Activated T-helper 1 cell treated with anti-CD3 and anti-CD28 coated beads, Interleukin-12 subunit alpha, Interleukin-12 subunit beta, Interleukin-2, Interleukin-4 antibody, amounts not matched to agents 30 ng/mL and 10 ng/mL and 1 ng/mL, durations not matched to agents 14 hours and 24 hours and 36 hours (primary cell): ENCODE measurements around the gene HNRNPA0. TPM values are rescaled to one million over a fixed set of nuclear protein-coding genes. Genes with fewer than 3 reads are reported as not detected.
"Not testable (repeated sequence)": the region's sequence is repeated elsewhere in the genome, so short reads cannot be mapped to it uniquely, and the experiment has no call there.

Experiments
- DNase-seq: peaks from one replicate; pipeline ENCODE4 v3.0.0; 2021; ENCODE audit warnings: low spot score
- H3K27ac Mint-ChIP-seq: one replicate; pipeline ENCODE4 v1.8.0; 2021; ENCODE audit warnings: mild to moderate bottlenecking, mixed read lengths
- H3K27me3 Mint-ChIP-seq: one replicate; pipeline ENCODE4 v1.8.0; 2022; ENCODE audit warnings: mild to moderate bottlenecking, moderate library complexity, mixed read lengths; ENCODE audit not compliant: insufficient read depth
- H3K36me3 Mint-ChIP-seq: one replicate; pipeline ENCODE4 v1.8.0; 2021; ENCODE audit warnings: low read depth, mixed read lengths
- H3K4me1 Mint-ChIP-seq: one replicate; pipeline ENCODE4 v1.8.0; 2021; ENCODE audit warnings: low read depth, mixed read lengths
- H3K4me3 Mint-ChIP-seq: one replicate; pipeline ENCODE4 v1.8.0; 2021; ENCODE audit warnings: mild to moderate bottlenecking, moderate library complexity, mixed read lengths
- H3K9me3 Mint-ChIP-seq: one replicate; pipeline ENCODE4 v1.8.0; 2021; ENCODE audit warnings: mixed read lengths
- intact Hi-C: fragments of 100-400 bp; cut with micrococcal nuclease; formaldehyde crosslinking; loops from one replicate; pipeline ENCODE4 v1.15.1; 2024
- total RNA-seq: library from RNA; stranded (reverse); gene quantifications from 2 replicates; pipeline ENCODE4 v1.2.3, GENCODE V29; 2022

HNRNPA0 gene
- 37.5 and 37.8 TPM in 2 replicates for total RNA-seq

DNA sequence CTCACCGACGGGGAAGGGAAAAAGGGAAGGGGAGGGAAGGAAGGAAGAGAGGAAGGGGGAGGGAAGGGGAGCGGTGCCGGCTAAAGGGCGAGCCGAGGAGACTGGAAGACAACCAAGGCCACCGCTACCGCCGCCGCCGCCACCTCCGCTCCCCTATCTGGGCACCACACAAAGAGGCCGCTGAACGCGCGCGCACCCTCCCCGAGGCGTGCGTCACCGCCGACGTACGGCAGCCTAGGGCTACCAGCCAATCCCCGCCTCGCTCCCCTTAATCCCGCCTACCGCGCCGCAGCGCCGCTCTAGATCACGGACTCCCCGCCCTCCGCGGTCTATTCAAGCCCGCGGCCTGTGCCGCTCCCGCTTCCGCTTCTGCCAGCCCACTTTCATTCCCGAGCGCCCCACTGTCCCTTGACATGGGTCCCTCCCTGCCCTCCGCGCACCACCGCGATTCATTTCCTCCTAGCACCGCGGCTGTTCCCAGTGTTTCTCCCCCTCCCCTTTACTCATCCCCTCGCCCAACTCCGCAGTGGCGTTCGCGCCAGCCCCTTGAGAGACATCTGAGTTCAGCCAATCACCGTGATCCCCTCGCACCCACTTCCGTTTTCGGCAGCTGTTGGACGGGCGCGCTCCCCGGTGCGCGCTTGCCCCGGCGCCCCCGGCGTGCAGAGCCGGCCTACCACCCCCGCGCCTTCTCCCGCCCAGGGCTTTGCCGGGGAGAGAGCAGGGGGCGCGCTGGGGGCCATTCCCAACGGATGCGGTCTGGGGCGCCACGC is at the start of gene HNRNPA0:
HNRNPA0 (minus strand) TSS at position 176 of the 773 bp plus-strand sequence. CDS start 297 bp downstream, outside the sequence.
- Mint-ChIP-seq H3K4me3 (peak within 1 kb of the TSS; percentile 97), H3K36me3 (peaks cover 31% of the 10 kb centered on the region), H3K9me3 (no peaks in the 10 kb centered on the region), H3K27ac (peak within 1 kb of the TSS; percentile 100), H3K27me3 (peaks cover 8% of the 10 kb centered on the region), H3K4me1 (peaks cover 22% of the 10 kb centered on the region)
- intact Hi-C loops, result loop anchor here (1.0 to 10.0 kb wide), 9 partner anchors 17 to 1540 kb away; partner anchors contain the start of genes CDC23, CDC25C, EGR1 and ETF1
- peak; percentile 94 for DNase-seq

DNA sequence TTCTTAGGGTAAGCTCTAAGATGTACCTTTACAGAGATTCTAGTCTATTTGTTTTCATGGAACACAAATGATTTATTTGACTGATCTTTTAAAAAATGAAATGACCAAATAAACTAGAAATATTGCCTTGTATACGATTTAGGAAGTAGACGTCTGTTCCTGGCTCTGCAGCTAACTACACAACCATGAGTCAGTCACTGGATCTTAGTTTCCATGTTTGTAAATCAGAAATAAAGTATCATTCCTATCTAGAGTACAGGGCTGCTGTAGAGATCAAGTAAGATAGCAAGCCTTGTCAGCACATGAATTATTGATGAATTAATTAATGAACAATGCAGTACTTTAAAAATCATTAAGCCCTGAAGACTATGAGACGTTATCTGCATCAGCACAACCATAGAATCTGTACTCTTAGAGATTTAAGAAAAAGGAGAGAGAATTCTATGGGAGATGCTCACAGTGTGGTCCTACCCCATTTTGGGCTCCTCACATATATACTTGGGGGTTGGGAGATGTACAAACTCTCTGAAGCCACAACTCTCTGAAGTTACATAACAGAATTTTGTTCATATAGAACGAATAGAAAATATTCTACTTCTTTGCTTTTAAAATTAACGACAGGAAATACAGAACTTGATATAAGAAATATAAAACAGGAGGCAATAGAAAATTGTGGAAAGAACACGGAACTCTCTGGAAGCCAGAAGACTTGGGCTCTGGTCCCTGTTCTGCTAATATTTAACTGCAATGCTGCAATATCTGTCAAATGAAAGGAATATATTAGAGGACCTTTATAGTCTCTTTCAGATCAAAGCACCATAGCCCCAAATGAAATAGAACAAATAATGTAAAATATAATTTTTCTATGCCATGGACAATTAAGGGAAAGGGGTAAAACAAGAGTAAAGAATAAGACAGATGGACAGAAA is 48.4 kb upstream of the HNRNPA0 start:
- H3K4me1 Mint-ChIP-seq, result no peaks in the 10 kb centered on the region
- no peak for DNase-seq
- H3K27ac Mint-ChIP-seq, result no peak overlapping the region
- no peaks in the 10 kb centered on the region for H3K9me3 Mint-ChIP-seq
- intact Hi-C loops, result no loop called here
- H3K4me3 Mint-ChIP-seq, result no peak overlapping the region
- no peaks in the 10 kb centered on the region for H3K36me3 Mint-ChIP-seq
- H3K27me3 Mint-ChIP-seq, result peaks cover 13% of the 10 kb centered on the region

DNA sequence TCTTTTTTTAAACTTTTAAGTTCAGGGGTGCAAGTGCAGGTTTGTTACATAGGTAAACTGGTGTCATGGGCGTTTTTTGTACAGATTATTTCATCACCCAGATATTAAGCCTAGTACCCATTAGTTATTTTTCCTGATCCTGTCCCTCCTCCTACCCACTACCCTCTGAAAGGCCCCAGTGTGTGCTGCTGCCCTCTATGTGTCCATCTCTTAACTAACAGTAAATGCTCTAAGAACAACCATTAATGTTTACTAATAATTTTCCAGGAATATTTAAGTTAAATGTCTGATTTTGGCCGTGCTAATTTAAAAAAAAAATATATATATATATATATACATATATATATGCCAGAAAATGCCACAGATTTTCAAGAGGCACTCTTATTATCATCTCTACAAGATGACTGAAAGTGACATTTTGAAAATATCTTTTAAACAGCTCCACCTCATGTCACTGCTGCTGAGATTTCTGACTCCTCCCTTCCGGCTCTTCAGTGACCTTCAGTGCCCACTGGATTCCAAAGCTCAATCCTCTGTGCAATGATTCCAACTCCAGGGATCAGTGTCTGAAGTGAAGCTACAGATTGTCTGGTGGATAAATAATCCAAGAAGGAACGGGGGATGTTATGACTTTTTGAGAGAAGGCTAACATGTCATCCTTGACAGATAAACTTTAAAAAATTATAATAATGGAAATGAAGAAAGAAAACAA is 46.7 kb upstream of the HNRNPA0 start:
- Mint-ChIP-seq H3K27ac (no peak overlapping the region), H3K27me3 (peaks cover 13% of the 10 kb centered on the region)
- intact Hi-C loops, result no loop called here

DNA sequence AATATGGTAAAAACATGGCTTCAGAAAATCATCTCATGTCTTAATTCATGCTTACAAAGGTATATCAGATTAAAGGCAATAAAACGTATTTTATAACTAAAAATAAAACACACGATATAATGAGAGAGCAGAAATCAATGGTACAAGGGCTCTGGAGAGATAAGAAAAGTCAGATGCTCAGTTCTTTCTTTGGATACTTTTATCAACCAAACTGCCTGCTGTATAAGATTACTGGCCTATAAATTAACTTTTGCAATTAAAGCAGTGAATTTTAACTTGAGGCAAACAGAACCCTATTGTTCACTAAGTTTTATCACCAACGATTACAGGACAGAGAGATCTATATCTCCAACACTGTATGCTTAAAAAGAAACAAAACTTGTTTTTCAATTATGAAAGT is 42.1 kb upstream of the HNRNPA0 start:
- intact Hi-C loops, result no loop called here
- DNase-seq, result no peak
- Mint-ChIP-seq H3K36me3 (no peaks in the 10 kb centered on the region), H3K27me3 (peaks cover 2% of the 10 kb centered on the region), H3K4me3 (no peak overlapping the region), H3K9me3 (no peaks in the 10 kb centered on the region), H3K4me1 (no peaks in the 10 kb centered on the region), H3K27ac (no peak overlapping the region)

More for the DNA sequence above, 46.7 kb upstream of the HNRNPA0 start:
- Mint-ChIP-seq H3K4me1 (no peaks in the 10 kb centered on the region), H3K36me3 (no peaks in the 10 kb centered on the region), H3K9me3 (no peaks in the 10 kb centered on the region), H3K4me3 (no peak overlapping the region)
- DNase-seq, result no peak

DNA sequence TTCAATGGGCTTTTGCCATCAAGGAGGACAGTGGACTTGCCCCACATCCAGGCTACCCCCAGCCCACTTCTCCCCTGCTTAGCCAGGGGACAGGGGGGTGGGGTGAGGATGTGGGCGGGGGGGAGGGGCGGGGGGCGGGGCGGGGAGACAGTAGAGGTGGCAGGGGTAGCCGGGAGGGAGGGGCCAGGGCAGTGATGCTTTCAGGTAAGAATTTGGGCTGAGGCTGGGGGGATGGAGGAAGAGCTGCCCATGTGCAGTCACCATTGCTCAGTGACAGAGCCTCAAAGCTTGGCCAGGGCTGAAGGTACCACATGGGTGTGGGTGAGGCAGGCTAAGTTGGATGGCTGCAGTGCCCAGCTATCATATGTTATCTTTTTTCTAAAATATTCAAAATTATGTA is 40.7 kb upstream of the HNRNPA0 start:
- intact Hi-C loops, result no loop called here
- Mint-ChIP-seq H3K27ac (no peak overlapping the region), H3K9me3 (no peaks in the 10 kb centered on the region), H3K4me3 (no peak overlapping the region), H3K27me3 (peaks cover 2% of the 10 kb centered on the region), H3K36me3 (no peaks in the 10 kb centered on the region), H3K4me1 (no peaks in the 10 kb centered on the region)
- DNase-seq, result no peak

DNA sequence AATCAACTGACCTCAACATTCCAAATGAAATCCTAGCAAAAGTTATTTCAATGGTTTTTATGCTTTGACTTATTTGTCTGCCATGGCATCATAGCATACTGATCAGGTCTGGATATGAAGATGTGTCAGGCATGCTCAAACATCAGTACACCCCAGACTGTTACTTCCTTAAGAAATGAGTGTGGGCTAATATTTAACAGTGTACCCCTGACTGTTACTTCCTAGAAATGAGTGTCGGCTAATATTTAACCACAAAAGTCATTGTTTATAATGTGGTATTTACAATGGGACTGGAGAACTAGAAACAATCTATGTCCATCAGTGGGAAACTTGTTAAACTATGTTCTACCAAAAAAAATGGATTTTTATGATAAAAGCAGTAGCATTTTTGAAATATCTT is 38.1 kb upstream of the HNRNPA0 start:
- Mint-ChIP-seq H3K27ac (no peak overlapping the region), H3K36me3 (no peaks in the 10 kb centered on the region), H3K9me3 (peaks cover 4% of the 10 kb centered on the region), H3K27me3 (peaks cover 6% of the 10 kb centered on the region), H3K4me3 (no peak overlapping the region), H3K4me1 (no peaks in the 10 kb centered on the region)
- intact Hi-C loops, result no loop called here
- no peak for DNase-seq

DNA sequence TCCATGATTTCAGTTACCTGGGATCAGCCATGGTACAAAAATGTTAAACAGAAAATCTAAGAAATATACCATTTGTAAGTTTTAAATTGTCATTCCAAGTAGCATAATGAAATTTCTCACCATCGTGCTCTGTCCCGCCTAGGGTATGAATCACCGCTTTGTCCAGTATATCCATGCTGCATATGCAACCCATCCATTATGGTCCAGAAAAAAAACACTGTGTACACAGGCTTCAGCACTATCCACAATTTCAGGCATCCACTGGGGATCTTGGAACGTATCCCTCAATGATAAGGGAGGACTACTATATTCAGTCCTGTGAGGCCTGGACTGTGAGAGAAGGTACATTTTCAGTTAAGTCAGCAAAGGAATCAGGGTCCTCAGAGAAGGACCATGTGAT is 37.6 kb upstream of the HNRNPA0 start:
- Mint-ChIP-seq H3K9me3 (peaks cover 4% of the 10 kb centered on the region), H3K4me3 (no peak overlapping the region), H3K36me3 (no peaks in the 10 kb centered on the region), H3K27me3 (peaks cover 9% of the 10 kb centered on the region), H3K4me1 (no peaks in the 10 kb centered on the region), H3K27ac (no peak overlapping the region)
- intact Hi-C loops, result no loop called here
- no peak for DNase-seq

DNA sequence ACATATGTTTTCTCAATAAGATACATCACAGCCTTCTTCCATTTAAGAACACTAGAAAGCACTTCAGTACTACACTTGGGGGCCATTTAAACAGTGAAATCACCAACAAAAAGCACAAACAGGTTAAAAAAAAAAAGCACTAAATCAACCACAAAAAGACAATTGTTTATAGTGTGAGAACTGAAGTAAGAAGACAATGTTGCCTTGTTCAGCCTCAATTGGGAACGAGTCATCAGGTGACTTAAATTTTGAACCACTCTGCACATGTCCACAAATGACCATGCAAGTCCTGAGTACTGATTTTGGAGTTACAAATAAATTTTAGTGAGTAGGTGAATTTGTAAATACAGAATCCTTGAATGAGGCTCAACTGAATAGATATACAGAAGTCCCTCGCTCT is 37.2 kb upstream of the HNRNPA0 start:
- no peaks in the 10 kb centered on the region for H3K36me3 Mint-ChIP-seq
- peaks cover 4% of the 10 kb centered on the region for H3K9me3 Mint-ChIP-seq
- DNase-seq, result no peak
- H3K4me1 Mint-ChIP-seq, result no peaks in the 10 kb centered on the region
- no peak overlapping the region for H3K4me3 Mint-ChIP-seq
- intact Hi-C loops, result no loop called here
- H3K27ac Mint-ChIP-seq, result no peak overlapping the region
- peaks cover 9% of the 10 kb centered on the region for H3K27me3 Mint-ChIP-seq

DNA sequence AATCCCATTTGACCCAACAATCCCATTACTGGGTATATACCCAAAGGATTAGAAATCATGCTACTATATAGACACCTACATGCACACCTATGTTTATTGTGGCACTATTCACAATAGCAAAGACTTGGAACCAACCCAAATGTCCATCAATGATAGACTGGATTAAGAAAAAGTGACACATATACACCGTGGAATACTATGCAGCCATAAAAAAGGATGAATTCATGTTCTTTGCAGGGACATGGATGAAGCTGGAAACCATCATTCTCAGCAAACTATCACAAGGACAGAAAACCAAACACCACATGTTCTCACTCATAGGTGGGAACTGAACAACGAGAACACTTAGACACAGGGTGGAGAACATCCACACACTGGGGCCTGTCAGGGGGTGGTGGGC is 34.4 kb upstream of the HNRNPA0 start:
- peaks cover 14% of the 10 kb centered on the region for H3K27me3 Mint-ChIP-seq
- H3K4me3 Mint-ChIP-seq, DNase-seq, intact Hi-C loops, H3K4me1 Mint-ChIP-seq, H3K9me3 Mint-ChIP-seq, H3K27ac Mint-ChIP-seq, H3K36me3 Mint-ChIP-seq: not testable (repeated sequence)

DNA sequence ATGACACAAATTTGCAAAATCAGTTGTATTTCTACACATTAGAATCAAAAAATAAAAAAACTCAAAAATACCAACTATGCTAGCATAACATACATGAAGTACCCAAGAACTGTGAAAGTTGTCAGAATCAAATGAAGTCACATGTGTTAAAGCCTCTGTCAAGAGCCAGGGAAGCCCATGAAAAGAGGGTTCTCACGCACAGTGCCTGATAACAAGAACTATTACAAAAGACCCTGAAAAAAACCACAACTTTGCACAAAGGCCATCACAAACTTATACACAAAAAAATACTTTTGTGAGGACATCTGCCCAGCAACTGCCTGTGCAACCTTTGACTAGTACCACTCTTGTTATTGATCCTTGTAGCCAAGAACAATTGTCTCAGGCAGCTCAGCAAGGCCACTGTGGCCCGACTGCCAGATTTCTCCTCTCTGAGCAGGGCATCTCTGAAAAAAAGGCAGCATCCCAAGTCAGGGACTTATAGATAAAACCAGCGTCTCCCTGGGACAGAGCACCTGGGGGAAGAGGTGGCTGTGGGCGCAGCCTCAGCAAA is 28.9 kb upstream of the HNRNPA0 start:
- Mint-ChIP-seq H3K9me3 (peaks cover under 1% of the 10 kb centered on the region), H3K4me1 (no peaks in the 10 kb centered on the region), H3K27me3 (peaks cover 20% of the 10 kb centered on the region), H3K36me3 (no peaks in the 10 kb centered on the region), H3K27ac (no peak overlapping the region), H3K4me3 (no peak overlapping the region)
- no peak for DNase-seq
- intact Hi-C loops, result no loop called here

DNA sequence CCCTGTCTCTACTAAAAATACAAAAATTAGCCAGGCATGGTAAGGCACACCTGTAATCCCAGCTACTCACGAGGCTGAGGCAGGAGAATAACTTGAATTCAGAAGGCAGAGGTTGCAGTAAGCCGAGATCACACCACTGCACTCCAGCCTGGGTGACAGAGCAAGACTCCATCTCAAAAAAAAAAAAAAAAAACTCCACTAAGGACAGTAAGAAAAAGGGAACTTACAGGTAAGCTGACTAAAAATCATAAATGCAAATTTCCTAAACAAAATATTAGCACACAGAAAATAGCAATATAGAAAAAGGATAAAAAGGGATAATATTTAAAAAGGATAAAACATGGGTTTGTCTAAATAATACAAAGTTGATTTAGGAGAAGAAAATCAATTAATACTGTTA is 27.9 kb upstream of the HNRNPA0 start:
- Mint-ChIP-seq H3K9me3 (no peaks in the 10 kb centered on the region), H3K27me3 (peaks cover 14% of the 10 kb centered on the region), H3K27ac (no peak overlapping the region), H3K4me1 (no peaks in the 10 kb centered on the region), H3K36me3 (no peaks in the 10 kb centered on the region), H3K4me3 (no peak overlapping the region)
- no peak for DNase-seq
- intact Hi-C loops, result no loop called here

DNA sequence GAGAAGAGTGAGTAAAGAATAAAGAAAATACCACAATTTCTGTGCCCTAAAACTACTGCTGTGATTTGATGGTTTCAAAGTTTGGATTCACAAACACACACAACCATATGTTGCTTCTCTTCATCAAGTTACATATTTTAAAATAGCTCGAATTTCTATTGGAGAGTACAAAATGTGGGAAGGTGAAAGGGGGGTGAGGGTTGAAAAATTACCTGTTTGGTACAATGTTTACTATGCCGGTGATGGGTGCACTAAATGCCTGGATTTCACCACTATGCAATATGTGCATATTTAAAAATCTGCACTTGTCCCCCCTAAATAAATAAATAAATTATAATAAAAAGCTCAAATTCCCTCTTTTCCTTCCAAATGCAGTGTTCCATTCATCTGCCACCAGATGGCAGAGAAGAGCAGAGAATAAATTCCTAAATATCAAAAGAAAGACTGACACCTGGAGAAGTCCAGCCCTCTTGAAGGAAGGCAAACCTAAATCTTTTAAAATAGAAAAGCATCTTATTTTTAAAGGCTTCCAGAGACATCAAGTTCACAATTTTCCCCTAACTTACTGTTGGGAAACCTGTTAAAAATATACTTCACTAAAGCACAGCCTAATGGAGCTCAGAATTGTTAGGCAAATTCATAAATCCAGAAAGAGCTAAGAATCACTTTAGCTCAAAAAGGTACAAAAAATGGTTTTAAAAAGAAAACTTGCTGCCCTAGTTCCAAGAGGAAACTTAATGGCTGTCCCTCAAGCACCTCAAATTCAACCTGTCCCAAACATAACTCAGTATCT is 24.8 kb upstream of the HNRNPA0 start:
- no peak for DNase-seq
- Mint-ChIP-seq H3K36me3 (no peaks in the 10 kb centered on the region), H3K4me3 (no peak overlapping the region), H3K27me3 (peaks cover 8% of the 10 kb centered on the region), H3K27ac (no peak overlapping the region), H3K4me1 (no peaks in the 10 kb centered on the region), H3K9me3 (no peaks in the 10 kb centered on the region)
- intact Hi-C loops, result loop anchor here (1.0 kb wide), 3 partner anchors 257 to 354 kb away; no protein-coding TSS in a partner anchor
